Anterior cingulate cortex (tissue), 58 donors: Measurements from ENCODE around the gene MFSD12.
"Not testable (repeated sequence)": the region's sequence is repeated elsewhere in the genome, so short reads cannot be mapped to it uniquely, and the experiment has no call there.

Experiments used
- DNase-seq, 58 donors: peaks; one replicate each; lab custom pipeline; 2025; lab: John Stamatoyannopoulos, UW

MFSD12 gene

GRCh38 chr19:3511506-3512251 lies 45.7 kb downstream of the MFSD12 start:
- DNase-seq: no peak

DNA sequence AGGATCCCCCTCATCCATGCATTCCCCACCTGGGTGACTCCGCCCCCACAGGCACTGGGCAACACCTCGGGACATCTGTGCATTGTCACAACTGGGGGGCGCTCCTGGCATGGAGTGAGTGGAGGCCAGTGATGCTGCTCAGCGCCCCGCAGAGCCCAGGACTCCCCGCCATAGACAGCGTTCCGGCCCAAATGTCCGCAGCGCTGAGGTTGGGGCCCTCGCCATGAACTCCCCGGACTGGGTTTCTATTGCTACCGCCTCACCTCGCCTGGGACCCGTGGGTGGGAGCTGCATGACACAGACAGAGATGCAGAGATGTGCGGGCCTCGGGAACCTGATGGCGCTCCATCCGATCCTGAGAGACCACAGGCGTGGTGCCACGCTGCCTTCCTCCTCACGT lies 46.7 kb downstream of the MFSD12 start:
- DNase-seq: no peak

GRCh38 chr19:3509566-3509989 lies 47.8 kb downstream of the MFSD12 start:
- peak in 1 of 58 donors; percentile 15 for DNase-seq

DNA sequence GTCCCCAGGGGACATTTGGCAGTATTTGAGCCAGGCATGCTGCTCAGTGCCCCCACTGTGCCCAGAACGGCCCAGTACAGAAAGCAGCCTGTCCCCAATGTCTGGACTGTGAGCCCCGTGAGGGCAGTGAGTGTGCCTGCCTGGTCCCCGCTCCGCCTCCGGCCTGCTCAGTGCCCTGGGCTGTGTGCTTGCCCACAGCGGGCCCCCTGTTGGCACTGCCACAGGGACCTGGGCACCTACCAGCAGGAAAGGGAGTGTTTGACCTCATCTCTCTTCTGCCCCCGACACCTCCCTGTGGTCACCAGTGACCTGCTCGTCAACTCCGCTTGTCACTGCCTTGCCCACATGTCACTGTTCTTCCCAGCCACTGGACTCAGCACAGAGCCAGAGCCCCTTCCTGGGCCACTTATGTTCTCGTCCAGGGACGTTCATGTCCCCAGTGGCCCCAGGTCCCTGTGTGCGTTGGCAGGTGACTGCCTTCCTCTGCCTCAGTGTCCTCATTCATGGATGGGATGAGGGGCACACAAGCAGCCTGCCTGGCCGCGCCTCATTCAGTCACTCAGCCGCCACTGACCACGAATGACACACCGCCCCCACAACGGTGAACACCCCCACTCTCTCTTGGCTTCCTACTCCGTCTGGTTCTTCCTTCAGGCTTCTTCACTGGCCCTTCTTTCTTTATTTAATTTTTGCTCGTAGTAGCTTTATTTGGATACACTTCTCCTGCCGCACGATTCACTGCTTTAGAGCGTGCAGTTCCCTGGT lies 48.4 kb downstream of the MFSD12 start:
- DNase-seq: no peak

DNA sequence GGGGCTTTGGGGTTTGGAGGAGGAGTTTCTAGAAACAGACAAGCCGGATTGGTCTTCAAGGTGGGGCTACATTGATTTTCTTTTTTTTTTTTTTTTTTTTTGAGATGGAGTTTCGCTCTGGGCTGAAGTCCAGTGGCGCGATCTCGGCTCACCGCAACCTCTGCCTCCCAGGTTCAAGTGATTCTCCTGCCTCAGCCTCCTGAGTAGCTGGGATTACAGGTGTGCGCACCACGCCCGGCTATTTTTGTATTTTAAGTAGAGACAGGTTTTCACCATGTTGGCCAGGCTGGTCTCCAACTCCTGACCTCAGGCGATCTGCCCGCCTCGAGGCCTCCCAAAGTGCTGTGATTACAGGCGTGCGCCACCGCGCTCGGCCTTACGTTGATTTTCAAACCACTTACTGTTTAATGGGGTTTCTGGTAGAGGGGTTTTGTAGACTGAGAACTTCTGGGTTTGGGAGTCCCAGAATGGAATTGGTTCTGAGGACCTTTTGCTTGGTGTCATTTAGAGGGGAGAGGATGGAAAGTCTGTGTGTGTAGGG lies 49.2 kb downstream of the MFSD12 start:
- not testable (repeated sequence) for DNase-seq

DNA sequence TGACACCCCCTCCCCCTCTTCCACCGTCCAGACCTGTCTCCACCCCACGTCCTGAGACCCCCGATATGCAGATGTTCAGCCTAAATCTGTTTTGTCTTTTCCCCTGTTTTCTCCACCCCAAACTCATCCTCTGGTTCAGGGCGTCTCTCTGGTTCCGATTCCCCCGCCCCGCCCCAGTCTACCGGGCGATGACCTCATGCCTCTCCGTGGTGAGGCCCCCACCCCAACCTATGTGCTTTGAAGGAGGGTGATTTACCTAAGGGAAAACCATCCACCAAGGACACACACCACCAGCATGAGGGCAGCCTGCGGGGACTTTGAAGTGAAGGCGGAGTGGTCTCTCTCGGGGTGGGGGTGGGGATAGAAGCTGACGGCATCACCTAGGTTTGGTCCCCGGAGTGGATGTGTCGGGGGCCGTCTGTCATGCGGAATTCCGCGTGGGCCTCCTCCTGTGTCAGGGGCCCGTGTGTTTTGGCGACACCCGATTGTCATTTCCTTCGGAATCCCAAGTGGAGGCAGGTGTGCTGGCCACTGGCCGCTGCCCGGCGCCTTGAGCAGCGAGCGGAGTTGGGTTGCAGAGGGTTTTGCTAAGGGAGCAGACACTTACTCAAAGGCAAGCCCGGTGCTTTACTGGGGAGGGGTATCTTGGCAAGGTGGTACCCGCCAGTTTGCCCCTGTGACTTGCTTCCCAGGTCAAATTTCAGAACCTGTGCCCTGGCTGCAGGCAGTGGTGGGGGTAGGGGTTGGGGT lies 49.8 kb downstream of the MFSD12 start:
- peak in 12 of 58 donors; percentile 7 to 46 (median 25) for DNase-seq

DNA sequence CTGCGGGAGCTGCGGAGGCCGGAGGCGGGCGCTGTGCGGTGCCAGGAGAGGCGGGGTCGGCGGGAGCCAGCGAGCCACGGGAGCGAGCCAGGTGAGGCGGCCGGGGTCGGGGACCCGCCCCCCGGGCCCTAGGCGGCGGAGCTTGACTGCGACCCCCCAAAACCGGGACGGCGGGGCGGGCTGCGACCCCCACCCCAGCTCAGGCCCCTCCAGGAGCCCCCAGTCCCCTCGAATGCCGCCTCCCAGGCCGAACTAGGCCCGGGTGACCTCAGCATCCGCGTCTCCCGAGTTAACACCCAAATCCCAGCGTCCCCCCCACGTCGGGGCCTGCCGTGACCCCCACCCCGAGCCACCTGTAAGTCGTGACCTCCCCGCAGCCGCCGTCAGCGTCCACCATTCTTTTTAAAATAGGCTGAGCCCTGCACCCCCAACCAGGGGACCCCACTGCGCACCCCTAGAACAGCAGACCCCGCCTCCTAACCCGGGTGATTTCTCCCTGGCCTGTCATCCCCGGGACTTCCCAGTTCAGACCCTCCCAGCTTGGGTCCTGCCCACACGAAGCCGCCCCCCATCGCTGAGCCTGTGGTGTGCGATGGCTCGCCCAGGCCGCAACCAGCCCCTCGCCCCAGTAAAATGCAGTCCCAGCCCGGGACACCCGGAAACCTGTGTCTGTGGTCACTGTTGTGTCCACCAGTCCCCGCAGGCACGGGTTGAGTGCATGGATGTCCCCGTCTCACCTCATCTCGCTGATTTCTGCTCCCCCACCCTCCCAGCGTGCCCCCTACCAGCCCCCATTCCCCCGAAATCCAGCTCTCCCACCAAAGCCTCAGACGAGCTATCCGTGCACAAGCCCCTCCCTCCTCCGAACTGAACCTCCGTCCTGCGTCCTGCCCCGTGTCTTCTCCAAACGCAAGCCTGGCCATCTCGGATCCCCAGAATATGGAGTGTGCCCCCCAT lies 50.7 kb downstream of the MFSD12 start:
- peak in 9 of 58 donors; percentile 11 to 70 (median 42) for DNase-seq

DNA sequence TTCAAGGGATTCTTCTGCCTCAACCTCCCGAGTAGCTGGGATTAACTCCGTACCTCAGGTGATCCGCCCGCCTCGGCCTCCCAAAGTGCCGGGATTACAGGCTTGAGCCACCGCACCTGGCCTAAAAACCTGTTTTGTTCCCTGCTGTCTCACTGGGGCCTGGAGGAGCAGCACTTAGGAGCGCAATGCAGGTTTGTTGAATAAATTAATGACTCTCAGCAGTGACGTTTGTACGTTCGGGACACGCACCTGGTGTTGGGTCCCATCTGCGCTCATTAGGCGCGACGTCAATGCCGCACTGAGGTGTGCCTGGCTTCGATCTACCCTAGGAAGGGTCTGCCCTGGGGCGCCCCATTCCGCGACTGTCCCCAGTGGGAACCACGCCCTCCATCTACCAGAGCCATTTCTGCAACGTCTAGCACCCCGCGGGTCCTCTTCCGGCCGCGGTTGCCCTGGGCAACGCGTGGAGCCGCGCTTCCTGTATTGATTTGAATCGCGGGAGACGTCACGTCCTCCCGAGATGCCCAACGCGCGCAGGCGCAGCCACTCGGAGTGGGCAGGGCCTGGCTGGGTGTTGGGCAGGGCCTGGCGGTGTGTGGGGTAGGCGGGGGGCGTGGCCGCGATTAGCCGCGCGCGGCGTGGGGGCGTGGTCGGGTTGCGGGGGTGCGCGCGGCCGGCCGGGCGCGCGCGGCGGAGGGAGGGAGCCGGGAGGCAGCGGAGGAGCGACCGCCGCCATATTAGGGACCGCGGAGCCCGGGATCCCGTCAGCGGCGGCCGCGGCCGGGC lies 51.6 kb downstream of the MFSD12 start, which contains the start of gene FZR1:
Gene FZR1 (plus strand): TSS at position 714 of the 786 bp plus-strand sequence. CDS start 16,679 bp downstream, outside the sequence.
- peak; percentile 85 to 99 (median 98) for DNase-seq

DNA sequence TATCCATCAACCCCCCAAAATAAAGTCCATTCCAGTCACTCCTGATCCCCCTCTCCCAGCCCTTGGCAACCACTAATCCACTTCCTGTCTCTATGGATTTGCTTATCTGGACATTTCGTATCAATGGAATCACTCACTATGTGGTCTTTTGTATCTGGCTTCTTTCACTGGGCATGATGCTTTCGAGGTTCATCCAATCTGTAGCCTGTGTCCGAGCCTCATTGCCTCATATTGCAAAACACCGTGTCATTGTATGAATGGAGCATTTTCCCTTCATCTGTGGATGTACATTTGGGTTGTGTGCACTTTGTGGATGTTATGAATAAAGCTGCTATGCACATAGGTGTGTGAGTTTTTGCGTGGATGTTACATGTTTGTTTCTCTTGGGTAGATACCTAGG lies 52.7 kb downstream of the MFSD12 start:
- DNase-seq: no peak

DNA sequence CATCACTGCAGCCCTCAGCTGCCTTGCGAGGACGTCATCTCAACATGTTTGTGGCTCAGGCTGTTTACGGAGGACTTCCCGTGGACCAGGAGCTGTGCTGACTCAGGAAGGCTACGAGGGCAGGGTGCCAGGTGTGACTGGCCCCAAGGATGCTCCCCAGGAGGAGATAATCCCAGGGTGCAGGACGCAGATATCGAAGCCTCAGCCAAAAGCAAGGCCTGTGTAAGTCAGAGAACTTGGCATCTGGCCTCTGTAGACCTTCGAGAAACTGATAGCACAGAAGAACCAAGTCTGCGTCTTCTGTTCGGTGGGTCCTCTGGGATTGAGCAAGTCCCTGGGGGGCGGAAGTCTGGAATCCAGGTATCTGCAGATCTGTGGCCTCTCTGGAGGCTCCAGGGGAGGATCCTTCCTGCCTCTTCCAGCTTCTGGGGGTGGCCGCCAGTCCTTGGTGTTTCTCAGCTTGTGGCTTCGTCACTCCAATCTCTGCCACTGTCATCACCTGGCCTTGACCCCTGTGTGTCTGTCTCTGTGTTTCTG lies 54.3 kb downstream of the MFSD12 start:
- DNase-seq: no peak

DNA sequence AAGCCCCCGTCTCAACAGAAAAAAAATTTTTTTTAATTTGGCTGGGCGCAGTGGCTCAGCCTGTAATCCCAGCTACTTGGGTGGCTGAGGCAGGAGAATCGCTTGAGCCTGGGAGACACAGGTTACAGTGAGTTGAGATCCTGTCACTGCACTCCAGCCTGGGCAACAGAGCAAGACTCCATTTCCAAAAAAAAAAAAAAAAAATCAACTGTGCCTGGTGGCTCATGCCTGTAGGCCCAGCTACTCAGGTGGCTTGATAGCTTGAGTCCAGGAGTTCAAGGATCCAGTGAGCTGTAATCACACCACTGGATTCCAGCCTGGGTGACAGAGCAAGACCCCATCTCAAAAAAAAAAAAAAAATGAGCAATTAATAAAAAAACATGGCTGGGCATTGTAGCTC lies 55.6 kb downstream of the MFSD12 start:
- no peak for DNase-seq

GRCh38 chr19:3500429-3501101 lies 56.8 kb downstream of the MFSD12 start, which contains the start of gene DOHH:
TSS of gene DOHH (minus strand) at chr19:3500674. CDS start at chr19:3496814, 3,860 bp downstream.
- peak; percentile 69 to 99 (median 92) for DNase-seq

DNA sequence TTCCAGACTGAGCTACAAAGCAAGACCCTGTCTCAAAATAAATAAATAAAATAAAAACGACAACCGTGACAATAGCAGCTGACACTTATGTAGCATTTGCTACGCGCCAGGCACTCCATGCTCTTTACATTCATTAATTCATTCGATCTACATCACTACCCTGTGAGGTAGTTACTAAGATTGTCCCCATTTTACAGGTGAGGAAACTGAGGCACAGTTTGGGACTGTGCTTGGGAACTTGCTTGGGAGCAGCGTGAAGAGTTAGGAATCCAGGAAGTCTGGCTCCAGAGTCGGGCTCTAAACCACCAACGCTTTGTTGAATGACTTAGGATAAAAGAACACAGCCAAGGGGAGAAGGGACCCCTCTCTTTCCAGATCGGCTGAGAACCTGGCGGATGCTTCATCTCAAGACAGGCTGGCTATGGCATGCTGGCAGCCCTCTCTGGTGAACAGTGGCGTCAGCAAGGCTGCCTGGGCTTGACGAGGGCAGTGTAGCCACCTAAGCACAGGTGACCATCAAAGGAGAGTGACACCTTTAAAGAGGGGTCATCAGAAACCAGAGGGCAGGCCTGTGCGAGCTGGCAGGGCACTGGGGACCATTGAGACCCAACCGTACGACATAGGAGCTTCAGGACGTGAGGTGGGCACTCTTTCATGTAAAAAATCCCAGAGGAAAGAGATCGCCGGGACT lies 57.5 kb downstream of the MFSD12 start:
- no peak for DNase-seq

DNA sequence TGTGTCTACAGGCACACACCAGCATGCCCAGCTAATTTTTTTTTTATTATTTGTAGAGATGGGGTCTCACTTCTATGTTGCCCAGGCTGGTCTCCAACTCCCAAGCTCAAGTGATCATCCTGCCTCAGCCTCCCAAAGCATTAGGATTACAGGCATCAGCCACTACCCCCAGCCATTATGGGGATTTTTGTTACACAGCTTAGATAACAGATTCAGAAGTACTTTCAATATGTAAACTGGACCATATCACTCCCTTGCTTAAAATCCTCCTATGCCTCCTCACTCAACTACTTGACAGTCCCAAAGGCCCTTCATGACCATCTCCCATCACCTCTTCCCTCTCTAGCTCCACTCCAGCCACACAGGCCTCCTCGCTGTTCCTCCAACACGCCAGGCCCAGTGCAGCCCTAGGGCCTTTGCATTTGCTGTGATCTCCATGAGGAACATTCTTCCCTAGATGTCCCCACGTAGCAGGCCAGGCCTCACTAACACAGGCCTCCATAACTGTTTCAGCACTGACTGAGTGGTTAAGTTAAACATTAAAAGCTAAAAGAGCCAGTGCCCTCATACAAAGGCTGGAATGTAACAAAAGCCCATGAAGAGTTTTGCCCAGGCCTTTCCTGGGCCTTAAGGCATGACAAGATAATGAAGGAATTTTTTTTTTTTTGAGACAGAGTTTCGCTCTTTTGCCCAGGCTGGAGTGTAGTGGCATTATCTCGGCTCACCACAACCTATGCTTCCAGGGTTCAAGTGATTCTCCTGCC lies 59.4 kb downstream of the MFSD12 start:
- DNase-seq: no peak

DNA sequence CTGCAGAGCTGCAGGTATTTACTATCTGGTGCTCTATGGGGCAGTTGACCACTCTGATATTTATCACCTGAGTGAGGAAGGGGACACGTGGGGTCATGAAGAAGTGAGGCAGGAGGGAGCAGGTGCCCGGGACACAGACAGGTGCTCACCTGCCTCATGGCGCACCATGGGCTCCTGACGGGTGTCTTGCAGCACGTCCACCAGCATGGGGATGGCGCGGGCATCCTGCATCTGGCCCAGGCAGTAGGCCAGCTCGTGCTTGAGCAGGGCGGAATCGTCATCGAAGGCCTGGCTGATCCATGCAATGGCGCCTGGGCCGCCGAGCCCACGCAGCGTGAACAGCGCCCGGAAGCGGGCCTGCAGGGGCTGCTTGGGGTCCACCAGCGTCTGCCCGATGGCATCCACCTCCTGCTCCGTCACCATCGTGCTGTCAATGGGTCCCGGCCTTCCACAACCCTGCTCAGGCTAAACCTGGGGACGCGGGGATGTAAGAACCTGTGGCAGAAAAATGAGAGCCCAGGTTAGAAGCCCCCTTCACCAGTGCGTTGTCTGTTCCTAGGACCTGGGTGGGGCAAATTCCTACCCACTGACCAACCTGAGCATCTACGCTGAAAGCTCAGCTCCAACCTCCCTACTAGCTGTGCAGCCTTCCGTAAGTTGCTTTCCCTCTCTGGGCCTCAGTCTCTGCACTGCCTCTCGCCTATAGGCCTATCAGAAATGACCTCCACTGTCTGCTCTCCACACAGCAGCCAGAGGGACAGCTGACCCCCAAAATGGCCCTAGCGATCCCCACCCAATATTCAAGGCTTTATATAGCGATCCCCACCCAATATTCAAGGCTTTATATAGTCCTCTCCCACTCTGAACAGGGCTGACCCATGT lies 60.8 kb downstream of the MFSD12 start:
- no peak for DNase-seq
